SK-MEL-5 (cell line): ENCODE results near the gene GSTT4. TPM values are rescaled to one million over a fixed set of nuclear protein-coding genes. Genes with fewer than 3 reads are reported as not detected.

Experiments used
- DNase-seq: peaks from one replicate; pipeline ENCODE4 v3.0.0-alpha.2; 2016; ENCODE audit warnings: low read depth, low spot score
- in situ Hi-C: cut with HindIII; loops from 2 replicates; pipeline ENCODE4 v1.10.0; 2016; ENCODE audit warnings: low sequenced_read_pairs, high pct_unique_total_duplicates, low pct_unique_long_range_greater_than_20kb
- total RNA-seq: library from RNA; depleted of rRNA; stranded (reverse); fragments of >200 nt; shearing (Covaris generic); gene quantifications from 2 replicates; pipeline ENCODE4 v1.2.3, GENCODE V29; 2014

Gene GSTT4
- total RNA-seq, 1 experiment from 2014 or later: not detected

DNA sequence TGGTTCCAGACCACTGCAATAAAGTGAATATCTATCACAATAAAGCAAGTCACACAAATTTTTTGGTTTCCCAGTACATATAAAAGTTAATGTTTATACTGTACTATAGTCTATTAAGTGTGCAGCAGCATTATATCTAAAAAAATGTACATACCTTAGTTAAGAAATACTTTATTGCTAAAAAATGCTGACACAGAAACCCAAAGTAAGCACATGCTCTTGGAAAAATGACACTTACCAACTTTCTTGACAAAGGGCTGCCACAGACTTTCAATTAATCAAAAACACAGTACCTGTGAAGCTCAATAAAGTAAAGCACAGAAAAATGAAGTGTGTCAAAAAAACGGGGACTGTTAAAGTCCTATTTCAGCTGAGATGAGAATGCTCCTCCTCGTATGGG is 22.7 kb upstream of the GSTT4 start:
- in situ Hi-C loops: no loop called here
- no peak for DNase-seq

- in situ Hi-C loops: no loop called here
- DNase-seq: no peak
These were observed 22.2 kb upstream of the GSTT4 start for GRCh38 chr22:24027389-24027975.

GRCh38 chr22:24026733-24027132 is 21.5 kb upstream of the GSTT4 start:
- in situ Hi-C loops: no loop called here
- no peak for DNase-seq

DNA sequence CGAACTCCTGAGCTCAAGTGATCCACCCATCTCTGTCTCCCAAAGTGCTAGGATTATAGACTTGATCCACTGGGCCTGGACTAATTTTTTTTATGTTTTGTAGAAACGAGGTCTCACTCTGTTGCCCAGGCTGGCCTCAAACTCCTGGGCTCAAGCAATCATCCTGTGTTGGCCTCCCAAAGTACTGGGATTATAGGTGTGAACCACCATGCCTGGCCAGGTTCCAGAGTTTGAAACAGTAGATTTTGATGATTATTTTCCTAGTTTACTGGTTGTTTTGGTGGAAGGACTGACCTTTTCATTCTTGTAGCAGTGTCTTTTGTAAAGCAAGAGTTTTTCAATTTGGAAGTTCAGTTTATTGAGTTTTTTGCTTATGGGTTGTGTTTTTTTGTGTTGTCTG is 20.8 kb upstream of the GSTT4 start:
- in situ Hi-C loops: no loop called here
- DNase-seq: no peak

DNA sequence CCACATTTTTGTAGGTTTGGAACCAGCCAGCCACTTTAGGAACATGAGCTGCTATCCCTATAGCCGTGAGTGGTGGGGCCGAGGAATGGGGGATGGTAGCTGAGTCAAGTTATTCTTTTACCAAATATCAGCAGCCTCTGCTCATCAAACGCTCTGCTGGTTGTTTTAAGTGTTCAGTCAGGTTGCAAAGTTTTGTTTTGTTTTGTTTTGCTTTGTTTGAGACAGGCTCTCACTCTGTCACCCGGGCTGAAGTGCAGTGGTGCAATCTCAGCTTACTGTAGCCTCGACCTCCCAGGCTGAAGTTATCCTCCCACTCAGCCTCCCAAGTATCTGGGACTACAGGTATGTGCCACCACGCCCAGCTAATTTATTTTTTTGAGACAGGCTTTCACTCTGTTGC is 20.2 kb upstream of the GSTT4 start:
- in situ Hi-C loops: no loop called here
- DNase-seq: no peak

DNA sequence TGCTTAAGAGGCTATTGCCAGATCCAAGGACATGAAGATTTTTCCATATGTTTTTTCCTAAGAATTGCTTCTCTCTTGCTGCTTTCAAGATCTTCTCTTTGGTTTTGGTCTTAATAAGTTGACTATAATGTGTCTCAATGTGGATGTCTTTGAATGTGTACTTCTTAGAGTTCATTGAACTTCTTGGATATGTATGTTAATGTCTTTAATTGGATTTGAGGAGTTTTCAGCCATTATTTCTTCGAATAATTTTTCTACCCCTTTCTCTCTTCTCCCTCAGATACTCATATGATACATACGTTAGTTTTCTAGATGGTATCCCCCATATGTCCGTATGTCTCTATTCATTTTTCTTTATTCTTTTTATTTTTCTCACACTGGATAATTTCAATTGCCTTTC is 19.1 kb upstream of the GSTT4 start:
- DNase-seq: no peak
- in situ Hi-C loops: no loop called here

GRCh38 chr22:24023204-24023789 is 18.0 kb upstream of the GSTT4 start:
- no peak for DNase-seq
- in situ Hi-C loops: no loop called here

DNA sequence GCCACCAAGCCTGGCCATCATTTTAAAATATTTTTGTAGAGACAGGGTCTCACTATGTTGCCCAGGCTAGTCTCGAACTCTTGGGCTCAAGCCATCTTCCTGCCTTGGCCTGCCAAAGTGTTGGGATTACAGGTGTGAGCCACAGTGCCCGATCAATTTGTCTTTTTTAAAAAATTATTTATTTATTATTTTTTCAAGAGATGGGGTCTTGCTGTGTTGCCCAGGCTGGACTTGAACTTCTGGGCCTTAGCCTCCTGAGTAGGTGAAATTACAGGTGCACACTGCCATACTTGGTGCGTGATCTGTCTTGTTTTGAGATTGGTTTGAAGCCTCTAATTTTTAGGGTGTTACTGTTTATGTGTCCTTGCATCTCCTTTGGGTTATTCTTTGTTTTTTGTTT is 16.1 kb upstream of the GSTT4 start:
- in situ Hi-C loops: no loop called here
- DNase-seq: no peak

- in situ Hi-C loops: no loop called here
These were observed 10.9 kb upstream of the GSTT4 start for GRCh38 chr22:24016156-24016555.

GRCh38 chr22:24011735-24012068 is 6.4 kb upstream of the GSTT4 start:
- no peak for DNase-seq
- in situ Hi-C loops: no loop called here

More at GRCh38 chr22:24016156-24016555, 10.9 kb upstream of the GSTT4 start:
- no peak for DNase-seq

GRCh38 chr22:24010018-24010391 is 4.8 kb upstream of the GSTT4 start:
- in situ Hi-C loops: no loop called here

GRCh38 chr22:24009227-24010017 is 4.2 kb upstream of the GSTT4 start:
- in situ Hi-C loops: no loop called here

More at GRCh38 chr22:24010018-24010391, 4.8 kb upstream of the GSTT4 start:
- no peak for DNase-seq

GRCh38 chr22:24008381-24009226 is 3.4 kb upstream of the GSTT4 start:
- DNase-seq: no peak
- in situ Hi-C loops: no loop called here

More at GRCh38 chr22:24009227-24010017, 4.2 kb upstream of the GSTT4 start:
- no peak for DNase-seq

DNA sequence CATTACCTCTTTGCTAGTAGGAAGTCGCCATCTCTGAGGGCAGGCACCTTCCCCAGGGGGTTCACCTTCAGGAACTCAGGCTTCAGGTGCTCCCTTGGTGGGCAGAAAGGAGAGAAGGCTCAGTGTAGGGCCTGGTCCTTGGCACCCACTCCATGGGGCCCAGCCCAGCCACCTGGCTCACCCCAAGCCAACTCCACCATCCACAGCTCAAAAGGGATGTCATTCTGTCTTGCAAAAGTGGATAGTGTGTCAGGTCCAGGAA is 2.7 kb upstream of the GSTT4 start:
- DNase-seq: no peak
- in situ Hi-C loops: no loop called here

GRCh38 chr22:24007253-24008021 is 2.2 kb upstream of the GSTT4 start:
- DNase-seq: no peak
- in situ Hi-C loops: no loop called here

GRCh38 chr22:24006914-24007214 is 1.6 kb upstream of the GSTT4 start:
- no peak for DNase-seq
- in situ Hi-C loops: no loop called here

- in situ Hi-C loops: no loop called here
These were observed 1.1 kb upstream of the GSTT4 start for GRCh38 chr22:24006207-24006913.

More at GRCh38 chr22:24006207-24006913, 1.1 kb upstream of the GSTT4 start:
- no peak for DNase-seq
